GM18951 (cell line): ENCODE measurements around the gene OVCH2.
A peak's percentile ranks its signal among the peaks of the same experiment; 100 is the strongest.

Experiments
- POLR2A ChIP-seq: IDR thresholded peaks from 4 replicates; pipeline ENCODE4 v1.6.1; 2011; ENCODE audit warnings: mild to moderate bottlenecking; ENCODE audit not compliant: insufficient read length, insufficient read depth; ENCODE audit errors: extremely low read depth
- in situ Hi-C: fragments of 300-500 bp; cut with MboI; formaldehyde crosslinking; loops from one replicate; pipeline ENCODE4 v1.12.0; 2022; ENCODE audit warnings: low sequenced_read_pairs, mixed read lengths, inconsistent platforms; ENCODE audit not compliant: unreplicated experiment

OVCH2 gene

DNA sequence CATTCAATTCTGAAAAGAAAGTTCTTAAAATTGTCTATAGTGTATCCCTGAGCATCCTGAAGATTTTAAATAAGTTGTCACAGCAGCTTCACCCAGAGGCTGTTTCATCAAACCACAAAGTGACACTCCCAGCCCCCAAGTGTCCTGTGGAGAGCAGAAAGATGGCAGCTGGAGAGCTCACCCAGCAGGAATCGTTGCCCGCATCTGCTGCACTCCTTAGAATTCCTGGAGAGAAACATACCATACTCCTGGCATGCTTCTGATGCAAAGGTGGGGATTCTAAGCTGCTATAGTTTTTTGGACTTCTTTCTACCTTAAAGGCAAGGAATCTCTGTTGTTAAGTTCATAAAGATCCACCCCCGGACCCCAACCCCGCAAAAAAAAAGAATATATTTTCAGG, 19.5 kb downstream of the OVCH2 start:
- TF ChIP-seq POLR2A = no peak
- in situ Hi-C loops = loop anchor here (25.0 kb wide), 1 partner anchor 324 kb away; no protein-coding TSS in a partner anchor

GRCh38 chr11:7683571-7683970, 22.7 kb downstream of the OVCH2 start:
- in situ Hi-C loops = loop anchor here (25.0 kb wide), 1 partner anchor 321 kb away; no protein-coding TSS in a partner anchor

DNA sequence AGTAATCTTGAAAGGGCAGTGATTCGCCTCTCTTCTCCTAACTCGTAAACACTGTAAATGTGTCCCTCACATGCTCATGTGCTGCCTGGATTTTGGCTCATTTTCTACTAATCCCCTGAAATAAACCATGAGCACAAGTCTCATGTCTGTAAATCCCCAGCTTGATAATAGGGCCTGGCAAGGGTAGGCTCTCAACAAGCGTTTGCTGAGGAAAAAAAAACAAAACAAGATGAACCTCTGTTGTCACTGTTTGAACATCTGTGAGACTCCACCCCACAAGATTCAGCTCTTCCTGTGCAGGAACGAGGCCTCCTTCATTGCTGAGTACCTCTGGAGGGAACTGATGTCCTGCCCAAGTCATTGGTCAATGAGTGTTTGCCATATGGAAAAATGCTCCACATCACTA, 28.5 kb downstream of the OVCH2 start:
- no peak for TF ChIP-seq POLR2A
- in situ Hi-C loops = loop anchor here (25.0 kb wide), 1 partner anchor 315 kb away; no protein-coding TSS in a partner anchor

More at GRCh38 chr11:7683571-7683970, 22.7 kb downstream of the OVCH2 start:
- no peak for TF ChIP-seq POLR2A

- in situ Hi-C loops = loop anchor here (25.0 kb wide), 1 partner anchor 315 kb away; no protein-coding TSS in a partner anchor
- no peak for TF ChIP-seq POLR2A
These were observed 29.2 kb downstream of the OVCH2 start for GRCh38 chr11:7677071-7677470.

DNA sequence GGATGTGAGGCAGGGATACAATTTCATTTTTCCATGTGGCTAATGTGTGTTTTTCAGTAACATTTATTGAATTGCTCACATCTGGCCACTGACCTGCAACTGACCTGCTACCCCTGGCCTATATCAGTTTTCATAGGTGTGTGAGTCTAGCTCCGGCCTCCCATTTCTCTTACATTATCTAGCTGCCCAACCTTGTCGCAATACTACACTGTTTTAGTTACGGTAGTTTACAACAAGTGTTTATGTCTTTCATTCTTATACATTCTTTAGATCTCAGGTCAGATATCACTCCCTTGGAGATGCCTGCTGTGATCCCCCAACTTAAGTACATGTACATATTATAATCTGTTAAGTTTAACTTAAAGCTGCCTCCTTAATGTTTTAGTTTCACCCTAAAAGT, 30.6 kb downstream of the OVCH2 start:
- no peak for TF ChIP-seq POLR2A
- in situ Hi-C loops = loop anchor here (25.0 kb wide), 1 partner anchor 313 kb away; no protein-coding TSS in a partner anchor

GRCh38 chr11:7673724-7674434, 32.4 kb downstream of the OVCH2 start:
- in situ Hi-C loops = no loop called here

DNA sequence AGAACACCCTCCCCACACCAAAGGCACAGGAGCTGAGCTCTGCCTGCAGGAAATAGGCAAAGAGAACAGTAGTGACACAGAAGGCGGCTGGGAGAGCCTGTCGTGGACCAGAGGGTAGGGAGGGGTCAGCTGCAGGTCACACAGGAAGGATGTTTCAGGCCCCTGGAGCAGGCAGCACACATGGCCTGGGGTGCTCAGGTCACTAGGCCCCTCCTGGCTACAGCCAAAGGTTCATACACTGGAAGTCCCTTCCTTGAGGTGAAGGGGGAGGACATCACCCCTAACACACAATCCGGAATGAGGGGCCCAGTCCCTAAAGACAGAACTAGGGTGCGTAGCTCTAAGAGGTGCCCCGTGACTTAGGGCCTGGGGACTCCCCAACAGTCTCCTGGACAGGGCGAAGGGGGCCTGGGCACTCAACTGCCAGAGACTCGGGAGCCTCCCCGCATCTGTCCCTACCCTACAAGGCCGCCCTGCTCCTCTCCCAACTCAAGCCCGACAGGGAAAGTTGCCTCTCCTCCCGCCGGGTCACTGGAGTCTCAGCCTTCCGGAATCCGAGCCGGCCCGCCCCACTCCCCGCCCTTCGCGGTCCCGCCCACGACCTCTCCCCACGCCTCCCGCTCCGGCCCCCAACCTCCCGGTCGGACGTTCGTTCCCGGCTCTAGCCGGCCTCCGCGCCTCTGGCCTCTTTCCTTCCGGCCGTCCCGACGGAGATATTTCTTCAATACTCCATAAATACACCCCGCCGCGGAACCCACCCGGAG, 33.1 kb downstream of the OVCH2 start, which contains the start of gene CYB5R2:
TSS of gene CYB5R2 (minus strand) at position 541 of the 764 bp plus-strand sequence. CDS start 675 bp downstream, outside the sequence.
- peak; percentile 36 for TF ChIP-seq POLR2A
- in situ Hi-C loops = no loop called here

More at GRCh38 chr11:7673724-7674434, 32.4 kb downstream of the OVCH2 start:
- TF ChIP-seq POLR2A = no peak

- TF ChIP-seq POLR2A = no peak
- in situ Hi-C loops = no loop called here
These were observed 33.9 kb downstream of the OVCH2 start for GRCh38 chr11:7672276-7672959.

- no peak for TF ChIP-seq POLR2A
- in situ Hi-C loops = no loop called here
These were observed 34.7 kb downstream of the OVCH2 start for GRCh38 chr11:7671347-7672215.

DNA sequence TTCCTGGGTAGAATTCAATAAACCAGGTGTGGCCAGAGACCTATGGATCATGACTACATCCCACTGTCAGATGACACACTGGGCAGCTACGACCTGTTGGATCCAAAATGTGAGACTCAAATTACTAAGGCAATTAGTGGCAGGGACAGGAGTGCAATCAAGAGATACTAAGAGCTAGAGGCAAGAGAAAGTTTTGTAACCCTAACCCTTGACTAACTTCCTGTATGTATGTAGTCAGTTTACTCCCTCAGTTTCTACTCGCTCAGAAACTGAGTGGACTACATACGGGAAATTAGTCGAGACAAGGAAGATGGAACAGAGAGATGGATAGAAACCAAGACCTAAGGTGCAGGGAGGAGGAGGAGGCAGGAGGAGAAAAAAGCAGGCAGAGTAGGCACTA, 35.6 kb downstream of the OVCH2 start:
- TF ChIP-seq POLR2A = no peak
- in situ Hi-C loops = no loop called here

DNA sequence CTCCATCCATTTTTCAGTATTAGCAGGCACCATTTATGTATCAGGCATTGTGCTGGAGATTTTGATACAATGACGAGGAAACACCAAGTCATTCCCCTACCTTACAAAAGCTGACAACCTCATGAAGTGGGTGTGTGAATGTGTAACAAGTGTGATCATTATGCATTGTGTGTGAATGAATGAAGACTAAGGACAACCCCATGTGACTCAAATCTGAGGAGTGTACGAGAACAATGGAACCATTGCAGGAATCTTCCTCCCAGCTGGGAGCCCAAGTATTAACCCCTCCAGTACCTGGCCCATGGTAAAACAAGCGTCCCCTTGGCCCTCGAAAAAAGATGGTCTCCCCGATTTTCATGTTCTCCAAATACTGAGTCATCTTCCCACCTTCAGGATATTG, 37.4 kb downstream of the OVCH2 start:
- in situ Hi-C loops = no loop called here
- no peak for TF ChIP-seq POLR2A

DNA sequence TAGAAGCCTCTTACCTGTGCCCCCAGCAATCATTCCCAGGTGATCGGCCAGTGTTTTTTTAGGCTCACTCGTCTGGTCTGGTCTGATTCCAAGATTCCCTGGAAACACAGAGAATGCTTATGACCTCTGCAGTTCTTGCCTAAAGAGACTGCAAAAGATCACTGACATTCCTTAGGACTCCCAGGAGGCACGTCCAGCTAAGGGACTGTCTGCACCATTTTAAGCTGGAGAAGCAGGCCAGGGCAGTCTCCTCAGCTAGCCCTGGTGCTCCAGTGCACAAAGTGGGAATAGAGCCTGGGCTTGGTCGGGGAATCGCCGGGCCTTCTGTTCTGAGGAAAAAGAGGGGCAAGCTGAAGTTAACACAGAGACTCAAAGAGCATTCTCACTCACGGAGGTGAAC, 37.8 kb downstream of the OVCH2 start:
- TF ChIP-seq POLR2A = no peak
- in situ Hi-C loops = no loop called here
